Right lobe of liver (tissue), 4 donors: Measurements from ENCODE around the gene FGGY.

Experiments used
- CTCF ChIP-seq, 4 donors: fragments of 200-600 bp in 3 of 4; fragments of 450-650 bp in 1 of 4; IDR thresholded peaks; one replicate each; pipeline versions ENCODE4 v1.5.1 to v1.8.0; 2016 to 2022; ENCODE audit warnings: antibody characterized with exemption in 4 of 4, mild to moderate bottlenecking in 2 of 4
- POLR2A ChIP-seq: fragments of 450-650 bp; IDR thresholded peaks from one replicate; pipeline ENCODE4 v1.6.1; 2017; ENCODE audit warnings: antibody characterized with exemption, mild to moderate bottlenecking
- donor health status: DM: no; HTN: no; CAD: no.
- donor health status: DM: no; HTN: no; CAD: no.
- donor health status: DM: no; HTN: yes; CAD: no.

- TF ChIP-seq CTCF (IDR thresholded peaks at IDR 0.05) (no peak), POLR2A (no peak)
These were observed 64.9 kb downstream of the FGGY start for GRCh38 chr1:59361766-59362165.
